HepG2 (cell line): ENCODE results near the gene TIMM23. TPM values are rescaled to one million over a fixed set of nuclear protein-coding genes. Genes with fewer than 3 reads are reported as not detected.

Experiments used
- GABPB1 ChIP-seq: IDR thresholded peaks from 2 replicates; pipeline ENCODE4 v1.6.1; 2016; ENCODE audit warnings: mild to moderate bottlenecking, missing genetic modification reagents, moderate library complexity, missing compliant biosample characterization
- HDAC2 ChIP-seq: sonication (generic); formaldehyde crosslinking; IDR thresholded peaks from 2 replicates; pipeline ENCODE4 v1.4.0; 2020; ENCODE audit warnings: missing genetic modification reagents
- HNF4G ChIP-seq, 2 experiments: sonication (generic) in 1 of 2; formaldehyde crosslinking in 1 of 2; IDR thresholded peaks; 2 replicates each; pipeline versions ENCODE4 v1.4.0 to v1.6.1; 2011 to 2020; ENCODE audit warnings: borderline replicate concordance in 2 of 2, low read depth in 2 of 2, mild to moderate bottlenecking in 2 of 2, low read length in 1 of 2, missing genetic modification reagents in 1 of 2, moderate library complexity in 1 of 2
- JUNB ChIP-seq: sonication (generic); formaldehyde crosslinking; IDR thresholded peaks from 2 replicates; pipeline ENCODE4 v1.8.0; 2022; ENCODE audit warnings: missing genetic modification reagents, mild to moderate bottlenecking, borderline replicate concordance
- KAT8 ChIP-seq: IDR thresholded peaks from 2 replicates; pipeline ENCODE4 v1.6.1; 2016; ENCODE audit warnings: missing genetic modification reagents, missing compliant biosample characterization
- KLF12 ChIP-seq: sonication (generic); formaldehyde crosslinking; IDR thresholded peaks from 2 replicates; pipeline ENCODE4 v1.4.0; 2020; ENCODE audit warnings: missing genetic modification reagents, borderline replicate concordance
- NCOR1 ChIP-seq: fragments of 200-600 bp; sonication (generic); IDR thresholded peaks from 2 replicates; pipeline ENCODE4 v1.7.0; 2017; ENCODE audit warnings: antibody characterized with exemption, low read length, borderline replicate concordance
- SALL1 ChIP-seq: sonication (generic); formaldehyde crosslinking; IDR thresholded peaks from 2 replicates; pipeline ENCODE4 v1.8.0; 2022; ENCODE audit warnings: mild to moderate bottlenecking, missing genetic modification reagents
- SOX5 ChIP-seq: IDR thresholded peaks from 2 replicates; pipeline ENCODE4 v1.6.1; 2016; ENCODE audit warnings: borderline replicate concordance
- ZNF124 ChIP-seq: sonication (generic); formaldehyde crosslinking; IDR thresholded peaks from 2 replicates; pipeline ENCODE4 v1.4.0; 2020; ENCODE audit warnings: missing genetic modification reagents
- ZNF605 ChIP-seq: sonication (generic); formaldehyde crosslinking; IDR thresholded peaks from 2 replicates; pipeline ENCODE4 v1.8.0; 2022; ENCODE audit warnings: mild to moderate bottlenecking, missing genetic modification reagents
- polyA plus RNA-seq, 8 experiments: library from polyadenylated mRNA; depleted of rRNA in 3 of 8; stranded (reverse) in 7 of 8; unstranded in 1 of 8; fragments of >200 nt; fragmentation: Illumina TruSeq in 4 of 8; extraction: Trizol in 4 of 8; gene quantifications; 2 replicates each; pipeline versions ENCODE4 v1.2.1 to v1.2.3, GENCODE V29; 2011 to 2016; ENCODE audit warnings: low read depth in 4 of 8, missing spikeins in 1 of 8, mixed read lengths in 1 of 8; ENCODE audit not compliant: insufficient read depth in 1 of 8
- total RNA-seq, 5 experiments: library from RNA; depleted of rRNA; stranded (reverse); fragments of >200 nt; fragmentation: Illumina TruSeq; extraction: Trizol; gene quantifications; 2 replicates each; pipeline ENCODE4 v1.2.3, GENCODE V29; 2016; ENCODE audit warnings: low read depth in 1 of 5
- TF ChIP-seq, protein P1 (sequence below): sonication (generic); formaldehyde crosslinking; conservative IDR thresholded peaks from 2 replicates; pipeline ENCODE4 v1.4.0; 2020; ENCODE audit warnings: mild to moderate bottlenecking, missing genetic modification reagents, moderate library complexity
- TF ChIP-seq, protein P2 (sequence below): sonication (generic); formaldehyde crosslinking; IDR thresholded peaks from 2 replicates; pipeline ENCODE4 v1.4.0; 2020; ENCODE audit warnings: missing genetic modification reagents
- TF ChIP-seq, protein P3 (sequence below): sonication (generic); formaldehyde crosslinking; IDR thresholded peaks from 2 replicates; pipeline ENCODE4 v1.4.0; 2020; ENCODE audit warnings: missing genetic modification reagents, mild to moderate bottlenecking, borderline replicate concordance
- TF ChIP-seq, protein P4 (sequence below): sonication (generic); formaldehyde crosslinking; IDR thresholded peaks from 2 replicates; pipeline ENCODE4 v1.5.1; 2020; ENCODE audit warnings: mild to moderate bottlenecking, missing genetic modification reagents
- TF ChIP-seq, protein P5 (sequence below): sonication (generic); formaldehyde crosslinking; IDR thresholded peaks from 2 replicates; pipeline ENCODE4 v1.8.0; 2022; ENCODE audit warnings: mild to moderate bottlenecking, missing genetic modification reagents, moderate library complexity
- TF ChIP-seq, protein P6 (sequence below), 2 experiments: fragments of 450-650 bp in 1 of 2; sonication (generic) in 1 of 2; formaldehyde crosslinking; IDR thresholded peaks; 2 replicates each; pipeline versions ENCODE4 v1.5.0 to v1.8.0; 2020 to 2022; ENCODE audit warnings: mild to moderate bottlenecking in 1 of 2, missing genetic modification reagents in 1 of 2

The TIMM23 gene
- total and polyA plus RNA-seq, 2 of the 13 experiments (the other 11 are each of a cell fraction or from before 2014, with no cell fraction given), result 80.2 to 98.6 TPM

DNA sequence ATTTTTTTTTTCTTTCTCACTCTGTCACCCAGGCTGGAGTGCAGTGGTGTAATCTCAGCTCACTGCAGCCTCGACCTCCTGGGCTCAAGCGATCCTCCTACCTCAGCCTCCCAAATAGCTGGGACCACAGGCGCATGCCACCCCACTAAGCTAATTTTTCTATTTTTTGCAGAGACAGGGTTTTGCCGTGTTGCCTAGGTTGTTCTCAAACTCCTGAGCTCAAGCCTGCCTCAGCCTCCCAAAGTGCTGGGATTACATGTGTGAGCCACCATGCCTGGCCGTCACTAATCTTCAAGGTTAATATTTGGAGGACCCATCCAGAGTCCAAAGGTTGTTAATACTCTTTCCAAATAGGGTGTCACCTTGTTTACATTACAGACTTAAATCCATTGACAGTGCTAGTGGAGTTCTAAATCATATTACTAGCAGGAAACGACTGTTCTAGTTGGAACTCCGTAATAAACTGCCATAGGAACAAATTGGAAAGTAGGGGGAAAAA lies 29.9 kb downstream of the TIMM23 start (continued):
- peak; percentile 85 for TF ChIP-seq SALL1
- TF ChIP-seq, protein P1, sequence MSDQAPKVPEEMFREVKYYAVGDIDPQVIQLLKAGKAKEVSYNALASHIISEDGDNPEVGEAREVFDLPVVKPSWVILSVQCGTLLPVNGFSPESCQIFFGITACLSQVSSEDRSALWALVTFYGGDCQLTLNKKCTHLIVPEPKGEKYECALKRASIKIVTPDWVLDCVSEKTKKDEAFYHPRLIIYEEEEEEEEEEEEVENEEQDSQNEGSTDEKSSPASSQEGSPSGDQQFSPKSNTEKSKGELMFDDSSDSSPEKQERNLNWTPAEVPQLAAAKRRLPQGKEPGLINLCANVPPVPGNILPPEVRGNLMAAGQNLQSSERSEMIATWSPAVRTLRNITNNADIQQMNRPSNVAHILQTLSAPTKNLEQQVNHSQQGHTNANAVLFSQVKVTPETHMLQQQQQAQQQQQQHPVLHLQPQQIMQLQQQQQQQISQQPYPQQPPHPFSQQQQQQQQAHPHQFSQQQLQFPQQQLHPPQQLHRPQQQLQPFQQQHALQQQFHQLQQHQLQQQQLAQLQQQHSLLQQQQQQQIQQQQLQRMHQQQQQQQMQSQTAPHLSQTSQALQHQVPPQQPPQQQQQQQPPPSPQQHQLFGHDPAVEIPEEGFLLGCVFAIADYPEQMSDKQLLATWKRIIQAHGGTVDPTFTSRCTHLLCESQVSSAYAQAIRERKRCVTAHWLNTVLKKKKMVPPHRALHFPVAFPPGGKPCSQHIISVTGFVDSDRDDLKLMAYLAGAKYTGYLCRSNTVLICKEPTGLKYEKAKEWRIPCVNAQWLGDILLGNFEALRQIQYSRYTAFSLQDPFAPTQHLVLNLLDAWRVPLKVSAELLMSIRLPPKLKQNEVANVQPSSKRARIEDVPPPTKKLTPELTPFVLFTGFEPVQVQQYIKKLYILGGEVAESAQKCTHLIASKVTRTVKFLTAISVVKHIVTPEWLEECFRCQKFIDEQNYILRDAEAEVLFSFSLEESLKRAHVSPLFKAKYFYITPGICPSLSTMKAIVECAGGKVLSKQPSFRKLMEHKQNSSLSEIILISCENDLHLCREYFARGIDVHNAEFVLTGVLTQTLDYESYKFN (CRISPR knock-in tag), result peak; percentile 88
- TF ChIP-seq, protein P2, sequence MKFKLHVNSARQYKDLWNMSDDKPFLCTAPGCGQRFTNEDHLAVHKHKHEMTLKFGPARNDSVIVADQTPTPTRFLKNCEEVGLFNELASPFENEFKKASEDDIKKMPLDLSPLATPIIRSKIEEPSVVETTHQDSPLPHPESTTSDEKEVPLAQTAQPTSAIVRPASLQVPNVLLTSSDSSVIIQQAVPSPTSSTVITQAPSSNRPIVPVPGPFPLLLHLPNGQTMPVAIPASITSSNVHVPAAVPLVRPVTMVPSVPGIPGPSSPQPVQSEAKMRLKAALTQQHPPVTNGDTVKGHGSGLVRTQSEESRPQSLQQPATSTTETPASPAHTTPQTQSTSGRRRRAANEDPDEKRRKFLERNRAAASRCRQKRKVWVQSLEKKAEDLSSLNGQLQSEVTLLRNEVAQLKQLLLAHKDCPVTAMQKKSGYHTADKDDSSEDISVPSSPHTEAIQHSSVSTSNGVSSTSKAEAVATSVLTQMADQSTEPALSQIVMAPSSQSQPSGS (CRISPR knock-in tag), result peak; percentile 48; the same call in 1 of the 2 replicates
- TF ChIP-seq NCOR1, result peak; percentile 69; the same call in 1 of the 2 replicates
- TF ChIP-seq, protein P3, sequence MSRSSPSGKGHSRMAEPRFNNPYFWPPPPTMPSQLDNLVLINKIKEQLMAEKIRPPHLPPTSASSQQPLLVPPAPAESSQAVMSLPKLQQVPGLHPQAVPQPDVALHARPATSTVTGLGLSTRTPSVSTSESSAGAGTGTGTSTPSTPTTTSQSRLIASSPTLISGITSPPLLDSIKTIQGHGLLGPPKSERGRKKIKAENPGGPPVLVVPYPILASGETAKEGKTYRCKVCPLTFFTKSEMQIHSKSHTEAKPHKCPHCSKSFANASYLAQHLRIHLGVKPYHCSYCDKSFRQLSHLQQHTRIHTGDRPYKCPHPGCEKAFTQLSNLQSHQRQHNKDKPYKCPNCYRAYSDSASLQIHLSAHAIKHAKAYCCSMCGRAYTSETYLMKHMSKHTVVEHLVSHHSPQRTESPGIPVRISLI (CRISPR knock-in tag), result 0 out of 2 replicates have a peak, but pooled peaks have one; percentile 43
- TF ChIP-seq, protein P4, sequence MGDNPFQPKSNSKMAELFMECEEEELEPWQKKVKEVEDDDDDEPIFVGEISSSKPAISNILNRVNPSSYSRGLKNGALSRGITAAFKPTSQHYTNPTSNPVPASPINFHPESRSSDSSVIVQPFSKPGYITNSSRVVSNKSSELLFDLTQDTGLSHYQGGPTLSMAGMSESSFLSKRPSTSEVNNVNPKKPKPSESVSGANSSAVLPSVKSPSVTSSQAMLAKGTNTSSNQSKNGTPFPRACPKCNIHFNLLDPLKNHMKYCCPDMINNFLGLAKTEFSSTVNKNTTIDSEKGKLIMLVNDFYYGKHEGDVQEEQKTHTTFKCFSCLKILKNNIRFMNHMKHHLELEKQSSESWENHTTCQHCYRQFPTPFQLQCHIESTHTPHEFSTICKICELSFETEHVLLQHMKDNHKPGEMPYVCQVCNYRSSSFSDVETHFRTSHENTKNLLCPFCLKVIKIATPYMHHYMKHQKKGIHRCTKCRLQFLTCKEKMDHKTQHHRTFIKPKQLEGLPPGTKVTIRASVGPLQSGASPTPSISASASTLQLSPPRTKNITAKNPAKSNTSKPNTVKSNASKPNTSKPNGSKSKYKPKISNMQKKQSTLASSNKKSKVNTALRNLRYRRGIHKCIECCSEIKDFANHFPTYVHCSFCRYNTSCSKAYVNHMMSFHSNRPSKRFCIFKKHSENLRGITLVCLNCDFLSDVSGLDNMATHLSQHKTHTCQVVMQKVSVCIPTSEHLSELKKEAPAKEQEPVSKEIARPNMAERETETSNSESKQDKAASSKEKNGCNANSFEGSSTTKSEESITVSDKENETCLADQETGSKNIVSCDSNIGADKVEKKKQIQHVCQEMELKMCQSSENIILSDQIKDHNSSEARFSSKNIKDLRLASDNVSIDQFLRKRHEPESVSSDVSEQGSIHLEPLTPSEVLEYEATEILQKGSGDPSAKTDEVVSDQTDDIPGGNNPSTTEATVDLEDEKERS (CRISPR knock-in tag), result peak; percentile 86
- TF ChIP-seq ZNF605 (CRISPR knock-in tag), result peak; percentile 49; the same call in 1 of the 2 replicates
- TF ChIP-seq KAT8 (CRISPR knock-in tag), result peak; percentile 60; the same call in 1 of the 2 replicates
- peak; percentile 40; the same call in 1 of the 2 replicates for TF ChIP-seq GABPB1
- TF ChIP-seq JUNB (CRISPR knock-in tag), result 0 out of 2 replicates have a peak, but pooled peaks have one; percentile 21
- TF ChIP-seq HDAC2 (CRISPR knock-in tag), result peak; percentile 79
- TF ChIP-seq, protein P5, sequence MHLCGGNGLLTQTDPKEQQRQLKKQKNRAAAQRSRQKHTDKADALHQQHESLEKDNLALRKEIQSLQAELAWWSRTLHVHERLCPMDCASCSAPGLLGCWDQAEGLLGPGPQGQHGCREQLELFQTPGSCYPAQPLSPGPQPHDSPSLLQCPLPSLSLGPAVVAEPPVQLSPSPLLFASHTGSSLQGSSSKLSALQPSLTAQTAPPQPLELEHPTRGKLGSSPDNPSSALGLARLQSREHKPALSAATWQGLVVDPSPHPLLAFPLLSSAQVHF (CRISPR knock-in tag), result 0 out of 2 replicates have a peak, but pooled peaks have one; percentile 12
- TF ChIP-seq KLF12 (CRISPR knock-in tag), result peak; percentile 53; the same call in 1 of the 2 replicates
- TF ChIP-seq ZNF124, result 0 out of 2 replicates have a peak, but pooled peaks have one; percentile 59
- TF ChIP-seq, protein P6, sequence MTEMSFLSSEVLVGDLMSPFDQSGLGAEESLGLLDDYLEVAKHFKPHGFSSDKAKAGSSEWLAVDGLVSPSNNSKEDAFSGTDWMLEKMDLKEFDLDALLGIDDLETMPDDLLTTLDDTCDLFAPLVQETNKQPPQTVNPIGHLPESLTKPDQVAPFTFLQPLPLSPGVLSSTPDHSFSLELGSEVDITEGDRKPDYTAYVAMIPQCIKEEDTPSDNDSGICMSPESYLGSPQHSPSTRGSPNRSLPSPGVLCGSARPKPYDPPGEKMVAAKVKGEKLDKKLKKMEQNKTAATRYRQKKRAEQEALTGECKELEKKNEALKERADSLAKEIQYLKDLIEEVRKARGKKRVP (CRISPR knock-in tag; IDR thresholded peaks at IDR 0.05), result peak in 1 of 2 experiments; percentile 26; a peak in 1 of 4 replicates
- TF ChIP-seq SOX5 (CRISPR knock-in tag), result peak; percentile 58; the same call in 1 of the 2 replicates
- peak; percentile 81 for TF ChIP-seq HNF4G (IDR thresholded peaks at IDR 0.05; ENCODE audit: borderline replicate concordance, low read depth, low read length)
- TF ChIP-seq HNF4G (CRISPR knock-in tag; IDR thresholded peaks at IDR 0.05; ENCODE audit: borderline replicate concordance, low read depth), result 0 out of 2 replicates have a peak, but pooled peaks have one; percentile 29
